Motor neuron (in vitro differentiated cells): Measurements from ENCODE around the gene EPM2AIP1. TPM values are rescaled to one million over a fixed set of nuclear protein-coding genes. Genes with fewer than 3 reads are reported as not detected.

Experiments used
- ATAC-seq, 8 experiments: fragments of 200-7000 bp; cut with Tn5 transposase; replicated peaks in 6 of 8; 2 replicates each; pipeline ENCODE4 v1.8.0; 2021; ENCODE audit warnings: mild to moderate bottlenecking in 8 of 8, moderate library complexity in 8 of 8
- H3K27ac ChIP-seq, 2 donors: fragments of 250-450 bp; sonication (Bioruptor Pico); 2 replicates each; pipeline ENCODE4 v1.9.0; 2021; ENCODE audit warnings: antibody characterized with exemption in 2 of 2, mild to moderate bottlenecking in 2 of 2, moderate library complexity in 1 of 2
- H3K4me1 ChIP-seq, 2 donors: fragments of 250-450 bp; sonication (Bioruptor Pico); replicated peaks in 1 of 2; 2 replicates each; pipeline ENCODE4 v1.6.1; 2021; ENCODE audit warnings: antibody characterized with exemption in 2 of 2, mild to moderate bottlenecking in 2 of 2, moderate library complexity in 1 of 2
- H3K4me3 ChIP-seq, 5 donors: fragments of 250-450 bp; sonication (Bioruptor Pico); 2 replicates each; pipeline ENCODE4 v1.9.0; 2021; ENCODE audit warnings: antibody characterized with exemption in 5 of 5, mild to moderate bottlenecking in 5 of 5, moderate library complexity in 4 of 5
- WGBS, 10 experiments: fragments of 450-650 bp; shearing (Covaris generic); methylation state at CpG; one replicate each; pipeline ENCODE4 v1.0.0; 2022; 5-methylcytosine and 5-hydroxymethylcytosine counted together
- in situ Hi-C, 9 experiments: fragments of 400-800 bp; cut with MboI; loops; one replicate each; pipeline ENCODE4 v1.15.0; 2021; ENCODE audit warnings: low sequenced_read_pairs in 9 of 9, low pct_unique_long_range_greater_than_20kb in 2 of 9; ENCODE audit not compliant: unreplicated experiment in 9 of 9
- total RNA-seq, 8 experiments: library from RNA; unstranded; fragments of 300-600 nt; gene quantifications; 2 replicates each; pipeline versions ENCODE4 v1.2.3 to v1.2.4, GENCODE V29; 2022

The EPM2AIP1 gene
- total RNA-seq, 8 experiments from 2014 or later = 6.5 to 34.9 (median 23.4) TPM

DNA sequence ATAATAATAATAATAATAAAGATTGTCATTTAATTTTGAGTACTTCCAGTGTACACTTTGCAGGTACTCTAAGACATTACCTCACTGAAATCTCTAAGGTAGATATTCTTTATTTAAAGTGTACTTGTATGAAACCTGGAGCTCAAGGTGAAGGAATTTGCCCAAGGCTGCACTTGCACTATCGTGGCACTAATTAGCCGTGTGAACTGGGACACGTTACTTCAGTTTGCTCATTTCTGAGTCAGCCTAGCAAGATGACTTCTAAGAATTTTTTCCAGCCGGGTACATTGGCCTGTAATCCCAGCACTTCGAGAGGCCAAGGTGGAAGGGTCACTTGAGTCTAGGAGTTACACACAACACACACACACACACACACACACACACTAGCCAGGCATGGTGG, 33.9 kb upstream of the EPM2AIP1 start:
- in situ Hi-C loops = loop anchor here in 1 of 9 experiments (25.0 kb wide), 1 partner anchor 185 kb away; no protein-coding TSS in a partner anchor
- Histone ChIP-seq H3K27ac (no peak overlapping the region), H3K4me3 (no peak overlapping the region), H3K4me1 (no peaks in the 10 kb centered on the region)
- ATAC-seq = no peak
- 40 to 100% (median 94%) methylated on average over 1 to 5 of the region's 5 CpGs; no CpG with 5 or more reads in 4 of the 10 experiments for WGBS, 10 experiments

DNA sequence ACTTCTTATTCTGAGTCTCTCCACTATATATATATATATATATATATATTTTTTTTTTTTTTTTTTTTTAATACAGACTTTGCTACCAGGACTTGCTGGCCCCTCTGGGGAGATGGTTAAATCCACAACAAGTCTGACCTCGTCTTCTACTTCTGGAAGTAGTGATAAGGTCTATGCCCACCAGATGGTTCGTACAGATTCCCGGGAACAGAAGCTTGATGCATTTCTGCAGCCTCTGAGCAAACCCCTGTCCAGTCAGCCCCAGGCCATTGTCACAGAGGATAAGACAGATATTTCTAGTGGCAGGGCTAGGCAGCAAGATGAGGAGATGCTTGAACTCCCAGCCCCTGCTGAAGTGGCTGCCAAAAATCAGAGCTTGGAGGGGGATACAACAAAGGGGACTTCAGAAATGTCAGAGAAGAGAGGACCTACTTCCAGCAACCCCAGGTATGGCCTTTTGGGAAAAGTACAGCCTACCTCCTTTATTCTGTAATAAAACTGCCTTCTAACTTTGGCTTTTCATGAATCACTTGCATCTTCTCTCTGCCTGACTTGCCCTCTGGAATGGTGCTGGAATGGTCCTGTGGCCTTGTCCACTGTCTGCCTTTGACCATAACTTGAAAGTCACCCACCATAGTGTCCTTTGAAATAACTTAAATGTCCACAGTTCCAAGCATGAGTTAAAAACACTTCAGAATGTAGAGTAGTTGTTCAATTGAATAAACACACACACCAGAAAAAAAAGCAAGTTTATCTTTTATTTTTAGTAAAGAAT, 32.8 kb upstream of the EPM2AIP1 start:
- H3K4me1 ChIP-seq = no peaks in the 10 kb centered on the region
- H3K4me3 ChIP-seq = no peak overlapping the region
- H3K27ac ChIP-seq = no peak overlapping the region
- WGBS, 10 experiments = 100% methylated on average over 1 to 3 of the region's 3 CpGs; no CpG with 5 or more reads in 3 of the 10 experiments
- ATAC-seq = no peak
- in situ Hi-C loops = loop anchor here in 1 of 9 experiments (25.0 kb wide), 1 partner anchor 187 kb away; no protein-coding TSS in a partner anchor

DNA sequence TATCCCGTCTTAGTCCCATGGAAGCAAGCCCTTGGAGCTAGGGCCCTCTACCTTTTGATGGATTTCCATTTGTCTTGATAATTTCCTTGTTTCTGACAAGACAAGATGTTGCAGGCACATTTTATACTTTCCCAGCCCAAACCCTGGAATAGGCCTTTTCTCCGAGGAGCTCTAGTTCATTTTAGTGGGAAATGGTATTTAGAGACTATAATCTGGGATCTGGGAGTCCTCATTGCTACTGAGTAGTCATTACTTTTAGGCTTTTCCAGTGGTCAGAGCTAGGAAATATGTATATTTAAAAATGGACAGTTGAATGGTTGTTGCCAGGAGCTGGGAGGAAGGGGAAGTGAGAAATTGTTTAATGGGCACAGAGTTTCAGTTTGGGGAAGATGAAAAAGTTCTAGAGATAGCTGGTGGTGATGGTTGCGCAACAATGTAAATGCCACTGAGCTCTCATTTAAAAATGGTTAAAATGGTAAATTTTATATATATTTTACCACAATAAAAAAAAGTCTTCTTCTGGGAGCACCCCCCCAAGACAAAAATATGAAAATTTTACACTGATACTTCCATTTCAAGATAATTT, 32.0 kb upstream of the EPM2AIP1 start:
- Histone ChIP-seq H3K27ac (no peak overlapping the region), H3K4me1 (no peaks in the 10 kb centered on the region), H3K4me3 (no peak overlapping the region)
- ATAC-seq = no peak
- in situ Hi-C loops = loop anchor here in 1 of 9 experiments (25.0 kb wide), 1 partner anchor 187 kb away; no protein-coding TSS in a partner anchor
- whole genome bisulfite sequencing, 10 experiments = 68 to 100% (median 100%) methylated on average over 2 to 3 of the region's 3 CpGs; no CpG with 5 or more reads in 1 of the 10 experiments

DNA sequence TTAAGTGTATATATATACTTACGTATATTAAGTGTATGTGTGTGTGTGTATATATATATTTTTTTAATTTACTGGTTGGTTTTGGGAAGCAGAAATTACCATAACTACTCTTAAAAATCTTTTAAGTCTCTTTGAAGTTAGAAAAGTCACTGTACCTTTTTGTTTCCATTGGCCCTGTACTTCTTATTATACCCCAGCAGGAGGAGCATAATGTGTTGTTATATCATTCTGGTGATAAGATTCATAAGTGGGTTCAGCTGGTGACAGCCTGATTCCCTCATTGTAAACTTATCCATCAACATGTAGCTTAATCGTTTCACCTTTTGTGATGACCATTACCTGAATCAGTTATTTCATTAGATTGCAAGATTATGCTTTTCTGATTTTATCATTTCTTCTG, 31.2 kb upstream of the EPM2AIP1 start:
- H3K27ac ChIP-seq = no peak overlapping the region
- H3K4me3 ChIP-seq = no peak overlapping the region
- no peak for ATAC-seq
- in situ Hi-C loops = no loop called here
- WGBS, 10 experiments = 78 to 100% (median 92%) methylated on average over 1 to 2 of the region's 2 CpGs; no CpG with 5 or more reads in 2 of the 10 experiments
- H3K4me1 ChIP-seq = no peaks in the 10 kb centered on the region

DNA sequence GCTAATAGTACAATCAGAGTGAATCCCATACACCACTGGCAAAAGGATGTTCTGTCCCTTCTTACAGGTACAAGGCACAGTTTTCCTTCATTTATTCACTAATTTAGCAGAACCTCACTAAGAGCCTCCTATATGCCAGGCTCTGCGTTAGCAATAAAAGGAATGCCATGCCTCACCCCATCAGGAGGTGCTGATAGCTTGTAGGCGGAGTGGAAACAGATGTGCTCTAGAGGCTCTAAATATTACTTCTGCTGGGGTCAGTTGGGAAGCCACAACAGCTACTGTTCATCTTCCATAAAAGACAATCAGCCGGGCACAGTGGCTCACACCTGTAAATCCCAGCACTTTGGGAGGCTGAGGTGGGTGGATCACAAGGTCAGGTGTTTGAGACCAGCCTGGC, 24.8 kb upstream of the EPM2AIP1 start:
- no peak overlapping the region for H3K4me3 ChIP-seq
- no peak for ATAC-seq
- 85 to 100% (median 100%) methylated on average over 1 to 2 of the region's 3 CpGs; no CpG with 5 or more reads in 4 of the 10 experiments for WGBS, 10 experiments
- H3K27ac ChIP-seq = no peak overlapping the region
- H3K4me1 ChIP-seq = peaks cover 0 to 4% of the 10 kb centered on the region in 2 donors
- in situ Hi-C loops = no loop called here

DNA sequence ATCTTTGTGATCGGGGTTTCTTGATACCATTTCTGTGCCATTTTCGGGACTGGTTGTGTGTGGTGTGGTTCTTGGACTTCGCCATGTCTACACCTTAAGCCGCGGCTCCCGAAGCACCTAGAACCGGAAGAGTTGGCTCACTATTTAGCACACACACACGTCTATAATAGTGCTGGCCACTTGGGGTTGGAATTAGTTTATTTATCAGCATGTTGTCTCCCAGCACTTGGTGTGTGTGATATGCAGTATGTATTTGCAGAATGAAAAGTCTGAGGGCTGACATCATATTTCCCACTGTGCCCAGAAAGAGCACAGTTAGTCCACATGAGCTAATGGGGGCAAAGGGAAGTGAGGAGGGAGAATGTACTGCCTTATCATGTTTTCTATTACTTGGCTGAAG, 24.0 kb upstream of the EPM2AIP1 start:
- Histone ChIP-seq H3K4me3 (no peak overlapping the region), H3K27ac (no peak overlapping the region), H3K4me1 (peaks cover 0 to 4% of the 10 kb centered on the region in 2 donors)
- ATAC-seq = no peak
- WGBS, 10 experiments = no CpG with 5 or more reads among the region's 8 CpGs
- in situ Hi-C loops = no loop called here

DNA sequence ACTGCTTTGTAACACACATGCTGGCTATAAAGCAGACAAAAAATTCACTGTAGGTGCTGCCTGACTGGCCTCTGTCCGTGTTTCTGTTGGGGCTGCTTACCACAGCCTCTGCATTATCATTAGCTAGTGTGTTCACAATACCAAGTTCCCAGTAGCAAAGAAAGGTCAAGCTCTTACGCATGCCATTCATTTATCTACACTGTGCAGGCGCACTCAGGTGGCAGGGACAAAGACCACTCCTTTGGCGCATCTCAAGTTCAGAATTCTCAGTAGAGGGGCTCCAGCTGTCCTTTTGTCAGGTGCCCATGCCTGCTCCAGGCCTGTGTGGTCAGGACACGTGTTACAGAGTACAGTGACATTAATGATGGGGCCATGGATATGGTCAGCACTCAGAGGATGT, 22.7 kb upstream of the EPM2AIP1 start:
- in situ Hi-C loops = no loop called here
- peak in 2 of 8 experiments; percentile 73 to 82 for ATAC-seq
- Histone ChIP-seq H3K27ac (no peak overlapping the region), H3K4me1 (peaks cover 0 to 4% of the 10 kb centered on the region in 2 donors), H3K4me3 (no peak overlapping the region)
- 48 to 100% (median 75%) methylated on average over 2 to 3 of the region's 5 CpGs; no CpG with 5 or more reads in 6 of the 10 experiments for WGBS, 10 experiments

DNA sequence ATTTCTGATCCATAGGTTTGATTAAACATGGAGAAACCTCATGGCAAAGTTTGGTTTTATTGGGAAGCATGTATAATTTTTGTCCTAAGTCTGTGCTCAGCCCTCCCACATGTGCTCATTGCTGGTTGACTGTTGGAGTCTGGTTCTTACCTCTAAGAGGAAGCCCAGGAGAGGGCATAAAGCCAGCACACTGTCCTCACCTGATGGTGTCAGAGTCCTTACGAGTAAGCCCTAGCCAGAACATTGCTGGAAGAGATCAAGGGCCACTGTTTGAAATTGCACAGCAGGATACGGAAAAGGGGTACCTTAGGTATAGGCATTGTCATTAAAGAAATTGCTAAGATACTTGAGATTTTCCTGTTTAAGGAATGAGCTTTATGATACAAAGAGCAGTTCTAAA, 21.7 kb upstream of the EPM2AIP1 start:
- H3K4me1 ChIP-seq = peaks cover 0 to 4% of the 10 kb centered on the region in 2 donors
- in situ Hi-C loops = no loop called here
- no peak overlapping the region for H3K27ac ChIP-seq
- WGBS, 10 experiments = 67 to 100% (median 94%) methylated on average over 1 to 2 of the region's 2 CpGs; no CpG with 5 or more reads in 1 of the 10 experiments
- H3K4me3 ChIP-seq = no peak overlapping the region
- no peak for ATAC-seq

DNA sequence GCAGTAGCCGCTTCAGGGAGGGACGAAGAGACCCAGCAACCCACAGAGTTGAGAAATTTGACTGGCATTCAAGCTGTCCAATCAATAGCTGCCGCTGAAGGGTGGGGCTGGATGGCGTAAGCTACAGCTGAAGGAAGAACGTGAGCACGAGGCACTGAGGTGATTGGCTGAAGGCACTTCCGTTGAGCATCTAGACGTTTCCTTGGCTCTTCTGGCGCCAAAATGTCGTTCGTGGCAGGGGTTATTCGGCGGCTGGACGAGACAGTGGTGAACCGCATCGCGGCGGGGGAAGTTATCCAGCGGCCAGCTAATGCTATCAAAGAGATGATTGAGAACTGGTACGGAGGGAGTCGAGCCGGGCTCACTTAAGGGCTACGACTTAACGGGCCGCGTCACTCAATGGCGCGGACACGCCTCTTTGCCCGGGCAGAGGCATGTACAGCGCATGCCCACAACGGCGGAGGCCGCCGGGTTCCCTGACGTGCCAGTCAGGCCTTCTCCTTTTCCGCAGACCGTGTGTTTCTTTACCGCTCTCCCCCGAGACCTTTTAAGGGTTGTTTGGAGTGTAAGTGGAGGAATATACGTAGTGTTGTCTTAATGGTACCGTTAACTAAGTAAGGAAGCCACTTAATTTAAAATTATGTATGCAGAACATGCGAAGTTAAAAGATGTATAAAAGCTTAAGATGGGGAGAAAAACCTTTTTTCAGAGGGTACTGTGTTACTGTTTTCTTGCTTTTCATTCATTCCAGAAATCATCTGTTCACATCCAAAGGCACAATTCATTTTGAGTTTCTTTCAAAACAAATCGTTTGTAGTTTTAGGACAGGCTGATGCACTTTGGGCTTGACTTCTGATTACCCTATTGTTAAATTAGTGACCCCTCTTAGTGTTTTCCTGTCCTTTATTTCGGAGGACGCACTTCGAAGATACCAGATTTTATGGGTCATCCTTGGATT, 674 bp upstream of the EPM2AIP1 start, which contains the start of gene MLH1:
Gene MLH1, plus strand, starts transcription at position 193 of the 958 bp plus-strand sequence. Its CDS starts 30 bp downstream, at position 223.
- ATAC-seq = peak; percentile 84 to 94 (median 92)
- WGBS, 10 experiments = 0 to 18% (median 2%) methylated on average over 3 to 23 of the region's 47 CpGs
- in situ Hi-C loops = no loop called here
- peak within 1 kb of the TSS; percentile 64 to 84 (median 80) for H3K4me3 ChIP-seq
- peaks cover 12 to 24% of the 10 kb centered on the region in 2 donors for H3K4me1 ChIP-seq
- H3K27ac ChIP-seq = peak within 1 kb of the TSS; percentile 98 to 99

DNA sequence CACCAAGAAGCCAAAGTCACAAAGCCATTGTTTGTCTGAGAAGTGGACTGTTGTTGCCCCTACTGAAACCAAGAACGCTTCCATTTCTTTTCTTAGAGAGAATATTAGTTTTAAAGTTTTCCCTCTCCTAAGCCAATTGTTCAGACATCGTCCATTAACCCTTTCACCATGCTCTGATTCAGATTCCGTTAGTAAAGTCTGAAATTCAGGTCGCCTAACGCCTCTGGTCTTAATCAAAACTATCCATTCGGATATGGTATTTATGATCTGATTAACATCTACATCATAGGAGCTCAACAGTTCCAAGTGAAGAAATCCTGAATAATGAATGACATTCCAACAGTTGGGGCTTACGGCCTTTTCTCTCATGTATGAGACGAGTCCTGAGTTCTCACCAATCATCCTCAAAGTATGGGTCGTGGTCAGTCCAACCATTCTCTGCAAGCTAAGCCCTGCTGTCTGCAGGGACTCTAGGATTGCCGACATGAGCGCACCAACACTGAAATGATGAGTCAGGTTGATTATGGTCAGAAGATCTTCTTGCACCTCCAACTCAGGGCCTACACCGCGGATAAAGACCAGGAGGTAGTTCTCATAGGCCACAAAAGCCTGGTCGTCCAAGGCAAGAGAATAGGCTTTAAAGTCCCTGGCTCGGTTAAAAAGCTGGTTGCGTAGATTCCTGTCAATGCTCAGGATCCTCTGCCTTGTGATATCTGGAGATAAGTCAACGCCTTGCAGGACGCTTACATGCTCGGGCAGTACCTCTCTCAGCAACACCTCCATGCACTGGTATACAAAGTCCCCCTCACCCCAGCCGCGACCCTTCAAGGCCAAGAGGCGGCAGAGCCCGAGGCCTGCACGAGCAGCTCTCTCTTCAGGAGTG, 767 bp downstream of the EPM2AIP1 start:
- WGBS, 10 experiments = 0 to 29% (median 3%) methylated on average over 4 to 20 of the region's 24 CpGs
- Histone ChIP-seq H3K4me3 (peak overlapping the region; percentile 55 to 66 (median 63)), H3K4me1 (peaks cover 15 to 24% of the 10 kb centered on the region in 2 donors), H3K27ac (peak overlapping the region; percentile 95 to 96)
- in situ Hi-C loops = no loop called here
- ATAC-seq = peak in 2 of 8 experiments; percentile 0 to 1

DNA sequence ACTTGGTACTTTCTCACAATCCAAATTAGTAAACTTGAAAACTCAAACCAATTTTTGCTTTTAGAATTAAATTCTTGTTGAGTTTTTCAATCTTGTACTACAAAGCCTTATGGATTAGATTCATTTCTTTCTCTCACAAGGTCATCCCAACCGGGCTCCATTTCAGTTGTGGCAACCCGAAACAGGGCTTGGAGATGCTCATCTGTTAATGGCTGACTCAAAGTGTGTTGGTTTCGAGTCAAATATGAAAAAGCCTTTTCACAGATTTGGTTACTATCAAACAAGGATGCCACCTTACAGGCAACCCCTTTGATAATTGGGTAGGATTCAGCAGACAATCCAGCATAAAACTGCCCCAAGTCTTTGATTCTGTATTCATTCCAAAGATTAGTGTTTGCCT, 1.8 kb downstream of the EPM2AIP1 start:
- 7 to 100% (median 41%) methylated on average over 1 to 3 of the region's 3 CpGs for WGBS, 10 experiments
- peak overlapping the region; percentile 55 to 66 (median 63) for H3K4me3 ChIP-seq
- in situ Hi-C loops = no loop called here
- H3K27ac ChIP-seq = no peak overlapping the region
- H3K4me1 ChIP-seq = peaks cover 15 to 24% of the 10 kb centered on the region in 2 donors
- ATAC-seq = no peak

DNA sequence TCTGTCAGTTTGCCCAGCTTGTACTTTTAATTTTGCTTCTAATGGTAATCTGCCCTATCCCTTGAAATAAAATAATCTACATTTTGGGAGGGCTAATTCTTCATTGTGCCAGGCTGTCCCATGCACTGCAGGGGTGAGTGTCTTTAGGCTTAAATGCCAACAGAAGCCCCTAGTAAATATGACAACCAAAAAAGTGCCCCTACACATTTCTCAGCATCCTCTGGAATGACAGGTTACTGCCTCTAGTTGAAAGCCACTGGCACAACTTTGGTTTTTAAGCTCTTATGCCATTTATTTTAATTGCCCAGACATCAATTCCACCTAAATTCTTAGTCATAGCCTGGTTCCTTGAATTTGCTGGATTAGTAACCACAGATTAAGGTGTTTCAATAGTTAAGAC, 3.4 kb downstream of the EPM2AIP1 start:
- H3K27ac ChIP-seq = no peak overlapping the region
- in situ Hi-C loops = no loop called here
- peak overlapping the region; percentile 55 to 66 (median 63) for H3K4me3 ChIP-seq
- peaks cover 15 to 23% of the 10 kb centered on the region in 2 donors for H3K4me1 ChIP-seq
- no peak for ATAC-seq
